CD4-positive, alpha-beta memory T cell (primary cell): ENCODE results near the gene PDIA5. TPM values are rescaled to one million over a fixed set of nuclear protein-coding genes. Genes with fewer than 3 reads are reported as not detected.
"Not testable (repeated sequence)": the region's sequence is repeated elsewhere in the genome, so short reads cannot be mapped to it uniquely, and the experiment has no call there.

Experiments used
- CTCF ChIA-PET: fragments of 350-600 bp; sonication (Branson Sonifier 250); formaldehyde crosslinking; loops from one replicate; lab custom pipeline; 2021; ENCODE audit warnings: inconsistent platforms; ENCODE audit not compliant: partially characterized antibody; lab: Charles Lee
- POLR2A ChIA-PET: fragments of 350-600 bp; sonication (Branson Sonifier 250); formaldehyde crosslinking; loops from one replicate; lab custom pipeline; 2021; ENCODE audit not compliant: partially characterized antibody; lab: Charles Lee
- DNase-seq, 5 donors: peaks; one replicate each; pipeline versions ENCODE4 v3.0.0 to v3.0.0-alpha.2; 2020 to 2022; ENCODE audit warnings: mixed read lengths in 1 of 5
- H3K27ac ChIP-seq: one replicate; pipeline ENCODE4 v1.7.0; 2013; ENCODE audit warnings: low read depth, low read length
- H3K27me3 ChIP-seq: 2 replicates; pipeline ENCODE4 v1.7.0; 2013; ENCODE audit warnings: mild to moderate bottlenecking, low read length, moderate library complexity; ENCODE audit not compliant: insufficient read depth
- H3K36me3 ChIP-seq: 2 replicates; pipeline ENCODE4 v1.7.0; 2013; ENCODE audit warnings: mild to moderate bottlenecking, low read length, moderate library complexity; ENCODE audit not compliant: insufficient read depth
- H3K4me1 ChIP-seq: 2 replicates; pipeline ENCODE4 v1.7.0; 2013; ENCODE audit warnings: mild to moderate bottlenecking, low read length, moderate library complexity; ENCODE audit not compliant: insufficient read depth
- H3K4me3 ChIP-seq, 2 donors: one replicate each; pipeline ENCODE4 v1.7.0; 2013; ENCODE audit warnings: low read length in 2 of 2, mild to moderate bottlenecking in 1 of 2
- H3K9me3 ChIP-seq, 2 donors: one replicate each; pipeline ENCODE4 v1.7.0; 2013; ENCODE audit warnings: low read length in 2 of 2, control low read depth in 1 of 2; ENCODE audit not compliant: control insufficient read depth in 1 of 2
- H3K27ac Mint-ChIP-seq, 7 donors: one replicate each; pipeline ENCODE4 v1.8.0; 2020 to 2021; ENCODE audit warnings: mixed read lengths in 7 of 7, mild to moderate bottlenecking in 6 of 7, inconsistent platforms in 3 of 7, moderate library complexity in 3 of 7
- H3K27me3 Mint-ChIP-seq, 2 donors: one replicate each; pipeline ENCODE4 v1.8.0; 2020 to 2021; ENCODE audit warnings: mixed read lengths in 2 of 2
- H3K36me3 Mint-ChIP-seq, 2 donors: one replicate each; pipeline ENCODE4 v1.8.0; 2020 to 2021; ENCODE audit warnings: mixed read lengths in 2 of 2, inconsistent platforms in 1 of 2, mild to moderate bottlenecking in 1 of 2
- H3K4me1 Mint-ChIP-seq, 4 donors: one replicate each; pipeline ENCODE4 v1.8.0; 2020 to 2021; ENCODE audit warnings: mixed read lengths in 4 of 4, mild to moderate bottlenecking in 1 of 4
- H3K4me3 Mint-ChIP-seq, 8 donors: one replicate each; pipeline ENCODE4 v1.8.0; 2020 to 2021; ENCODE audit warnings: mixed read lengths in 8 of 8, mild to moderate bottlenecking in 7 of 8, moderate library complexity in 6 of 8, inconsistent platforms in 3 of 8
- H3K9me3 Mint-ChIP-seq, 8 donors: one replicate each; pipeline ENCODE4 v1.8.0; 2020 to 2021; ENCODE audit warnings: mixed read lengths in 8 of 8, mild to moderate bottlenecking in 5 of 8, inconsistent platforms in 3 of 8, moderate library complexity in 1 of 8
- intact Hi-C: fragments of 100-400 bp; cut with micrococcal nuclease; formaldehyde crosslinking; loops from one replicate; pipeline ENCODE4 v1.15.1; 2023
- polyA plus RNA-seq, 2 donors: library from polyadenylated mRNA; unstranded; fragments of 300-500 nt; fragmentation: Illumina TruSeq; gene quantifications; one replicate each; pipeline ENCODE4 v1.2.3, GENCODE V29; 2021
- total RNA-seq, 2 experiments: library from RNA; stranded (reverse); gene quantifications; one replicate each; pipeline ENCODE4 v1.2.3, GENCODE V29; 2021

The PDIA5 gene
- total and polyA plus RNA-seq, 4 experiments from 2014 or later, result 3.0 to 7.0 (median 5.6) TPM

GRCh38 chr3:123105201-123106189 lies 38.7 kb downstream of the PDIA5 start:
- DNase-seq, result no peak
- ChIA-PET CTCF (interaction anchor here (1.0 kb wide), 1 partner anchor 14 kb away, joined by 3 read pairs; no protein-coding TSS in a partner anchor), POLR2A (no interaction called here)
- Mint-ChIP-seq H3K36me3 (peaks cover 37 to 52% of the 10 kb centered on the region in 2 donors), H3K4me3 (no peak overlapping the region), H3K9me3 (no peaks in the 10 kb centered on the region), H3K27me3 (no peaks in the 10 kb centered on the region), H3K27ac (no peak overlapping the region), H3K4me1 (no peaks in the 10 kb centered on the region)
- no peak overlapping the region for H3K4me3 ChIP-seq
- H3K36me3 ChIP-seq, result no peaks in the 10 kb centered on the region
- intact Hi-C loops, result no loop called here
- H3K9me3 ChIP-seq, result no peaks in the 10 kb centered on the region
- H3K27me3 ChIP-seq, result no peaks in the 10 kb centered on the region
- no peaks in the 10 kb centered on the region for H3K4me1 ChIP-seq
- no peak overlapping the region for H3K27ac ChIP-seq

- no peaks in the 10 kb centered on the region for H3K9me3 ChIP-seq
- POLR2A ChIA-PET, result no interaction called here
- Mint-ChIP-seq H3K36me3 (peaks cover 31 to 45% of the 10 kb centered on the region in 2 donors), H3K4me1 (no peaks in the 10 kb centered on the region), H3K27ac (peak overlapping the region in 1 of 7 donors; percentile 53), H3K4me3 (peak overlapping the region in 1 of 8 donors; percentile 52), H3K27me3 (no peaks in the 10 kb centered on the region), H3K9me3 (no peaks in the 10 kb centered on the region)
- no peaks in the 10 kb centered on the region for H3K27me3 ChIP-seq
- intact Hi-C loops, result no loop called here
- H3K27ac ChIP-seq, result no peak overlapping the region
- no peak for DNase-seq
- no peaks in the 10 kb centered on the region for H3K36me3 ChIP-seq
- no peaks in the 10 kb centered on the region for H3K4me1 ChIP-seq
- no peak overlapping the region for H3K4me3 ChIP-seq
- CTCF ChIA-PET, result no interaction called here
These were observed 43.6 kb downstream of the PDIA5 start for GRCh38 chr3:123110282-123110975.

GRCh38 chr3:123110976-123111615 lies 44.3 kb downstream of the PDIA5 start:
- H3K4me3 Mint-ChIP-seq, result no peak overlapping the region

DNA sequence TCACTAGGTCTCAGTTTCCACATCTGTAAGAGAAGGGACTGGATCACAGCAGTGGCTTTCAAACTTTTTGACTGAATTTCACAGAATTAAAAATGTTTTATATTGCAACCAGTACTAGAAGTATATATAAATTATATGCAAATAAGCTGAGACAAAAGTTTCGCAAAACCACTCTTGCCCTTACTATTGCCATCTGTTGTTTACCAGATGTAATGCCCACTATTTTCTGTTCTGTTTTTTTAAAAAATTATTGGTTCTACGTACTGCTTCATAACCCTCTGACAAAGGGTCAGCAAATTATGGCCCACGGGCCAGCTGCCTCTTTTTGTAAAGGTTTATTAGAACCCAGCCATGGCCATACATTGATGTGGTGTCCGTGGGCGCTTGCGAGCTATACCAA lies 44.8 kb downstream of the PDIA5 start:
- DNase-seq, result no peak
- Histone ChIP-seq H3K4me1 (no peaks in the 10 kb centered on the region), H3K36me3 (no peaks in the 10 kb centered on the region), H3K4me3 (no peak overlapping the region), H3K27ac (no peak overlapping the region), H3K9me3 (no peaks in the 10 kb centered on the region), H3K27me3 (no peaks in the 10 kb centered on the region)
- intact Hi-C loops, result no loop called here
- Mint-ChIP-seq H3K36me3 (peaks cover 43% of the 10 kb centered on the region in 2 donors), H3K27me3 (no peaks in the 10 kb centered on the region), H3K4me3 (no peak overlapping the region), H3K4me1 (no peaks in the 10 kb centered on the region), H3K27ac (no peak overlapping the region), H3K9me3 (no peaks in the 10 kb centered on the region)
- ChIA-PET POLR2A (no interaction called here), CTCF (no interaction called here)

More at GRCh38 chr3:123110976-123111615, 44.3 kb downstream of the PDIA5 start:
- Histone ChIP-seq H3K36me3 (no peaks in the 10 kb centered on the region), H3K4me1 (no peaks in the 10 kb centered on the region), H3K4me3 (no peak overlapping the region), H3K27ac (no peak overlapping the region), H3K27me3 (no peaks in the 10 kb centered on the region), H3K9me3 (no peaks in the 10 kb centered on the region)
- intact Hi-C loops, result no loop called here
- DNase-seq, result no peak
- POLR2A ChIA-PET, result no interaction called here
- H3K27ac Mint-ChIP-seq, result peak overlapping the region in 1 of 7 donors; percentile 53
- no peaks in the 10 kb centered on the region for H3K27me3 Mint-ChIP-seq
- H3K9me3 Mint-ChIP-seq, result no peaks in the 10 kb centered on the region
- no peaks in the 10 kb centered on the region for H3K4me1 Mint-ChIP-seq
- CTCF ChIA-PET, result no interaction called here
- peaks cover 37 to 44% of the 10 kb centered on the region in 2 donors for H3K36me3 Mint-ChIP-seq

- Histone ChIP-seq H3K4me1 (no peaks in the 10 kb centered on the region), H3K36me3 (no peaks in the 10 kb centered on the region), H3K4me3 (no peak overlapping the region), H3K27me3 (no peaks in the 10 kb centered on the region), H3K9me3 (no peaks in the 10 kb centered on the region), H3K27ac (no peak overlapping the region)
- no peak overlapping the region for H3K27ac Mint-ChIP-seq
- no peaks in the 10 kb centered on the region for H3K4me1 Mint-ChIP-seq
- no peaks in the 10 kb centered on the region for H3K27me3 Mint-ChIP-seq
- no peak for DNase-seq
- intact Hi-C loops, result no loop called here
- no peaks in the 10 kb centered on the region for H3K9me3 Mint-ChIP-seq
- ChIA-PET CTCF (no interaction called here), POLR2A (no interaction called here)
- no peak overlapping the region for H3K4me3 Mint-ChIP-seq
- H3K36me3 Mint-ChIP-seq, result peaks cover 43 to 45% of the 10 kb centered on the region in 2 donors
These were observed 45.4 kb downstream of the PDIA5 start for GRCh38 chr3:123112232-123112631.

DNA sequence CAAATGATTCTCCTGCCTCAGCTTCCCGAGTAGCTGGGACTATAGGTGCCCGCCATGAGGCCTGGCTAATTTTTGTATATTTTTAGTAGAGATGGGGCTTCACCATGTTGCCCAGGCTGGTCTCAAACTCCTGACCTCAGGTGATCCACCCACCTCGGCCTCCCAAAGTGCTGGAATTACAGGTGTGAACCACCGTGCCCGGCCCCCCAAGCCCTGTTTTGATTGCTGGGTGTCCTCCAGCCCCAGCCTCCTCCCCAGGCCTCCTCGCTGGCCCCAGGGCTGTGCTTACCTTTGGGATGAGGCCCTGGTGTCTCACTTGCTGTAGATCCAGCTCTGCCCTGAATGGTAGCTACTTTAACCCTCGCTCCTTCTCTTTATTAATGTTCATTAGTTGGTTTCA lies 45.8 kb downstream of the PDIA5 start:
- POLR2A ChIA-PET, CTCF ChIA-PET, H3K9me3 Mint-ChIP-seq, H3K27ac ChIP-seq, H3K9me3 ChIP-seq, intact Hi-C loops, H3K4me3 Mint-ChIP-seq, DNase-seq, H3K4me1 ChIP-seq, H3K4me3 ChIP-seq, H3K27ac Mint-ChIP-seq, H3K27me3 ChIP-seq, H3K27me3 Mint-ChIP-seq, H3K36me3 ChIP-seq, H3K4me1 Mint-ChIP-seq: not testable (repeated sequence)
- peaks cover 46 to 47% of the 10 kb centered on the region in 2 donors for H3K36me3 Mint-ChIP-seq

- Mint-ChIP-seq H3K27me3 (no peaks in the 10 kb centered on the region), H3K27ac (peak overlapping the region in 1 of 7 donors; percentile 10), H3K36me3 (peaks cover 44 to 48% of the 10 kb centered on the region in 2 donors), H3K9me3 (no peaks in the 10 kb centered on the region), H3K4me3 (no peak overlapping the region), H3K4me1 (no peaks in the 10 kb centered on the region)
- Histone ChIP-seq H3K4me3 (no peak overlapping the region), H3K4me1 (no peaks in the 10 kb centered on the region), H3K27ac (no peak overlapping the region), H3K36me3 (no peaks in the 10 kb centered on the region), H3K27me3 (no peaks in the 10 kb centered on the region), H3K9me3 (no peaks in the 10 kb centered on the region)
- ChIA-PET POLR2A (no interaction called here), CTCF (no interaction called here)
- intact Hi-C loops, result no loop called here
- DNase-seq, result no peak
These were observed 47.1 kb downstream of the PDIA5 start for GRCh38 chr3:123113889-123114450.
